HS-5 (cell line): ENCODE measurements around the gene ABCC3.

Experiments
- DNase-seq: peaks from one replicate; pipeline ENCODE4 v3.0.0-alpha.2; 2012; ENCODE audit warnings: low read depth

Gene ABCC3

GRCh38 chr17:50627036-50627781 lies 7.5 kb upstream of the ABCC3 start:
- DNase-seq: no peak

GRCh38 chr17:50627782-50628601 lies 6.7 kb upstream of the ABCC3 start:
- no peak for DNase-seq

DNA sequence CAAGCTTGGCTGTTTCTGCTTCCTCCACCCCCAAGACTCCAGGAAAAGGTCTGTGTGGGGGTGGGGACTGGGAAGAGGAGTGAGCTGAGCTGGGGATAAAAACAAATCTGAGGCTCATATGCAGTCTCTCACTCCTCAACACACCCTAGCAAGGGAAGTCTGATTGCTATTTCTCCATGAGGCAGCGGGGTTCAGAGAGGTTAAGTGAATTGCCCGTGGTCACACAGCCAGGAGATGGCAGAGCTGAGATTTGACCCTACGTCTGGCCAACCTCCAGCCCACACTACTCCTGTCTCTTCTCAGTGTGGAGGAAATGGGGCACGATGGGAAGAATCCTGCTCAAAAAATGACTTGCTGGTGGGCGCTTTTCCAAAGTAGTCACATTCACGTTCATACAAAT lies 4.8 kb upstream of the ABCC3 start:
- no peak for DNase-seq

DNA sequence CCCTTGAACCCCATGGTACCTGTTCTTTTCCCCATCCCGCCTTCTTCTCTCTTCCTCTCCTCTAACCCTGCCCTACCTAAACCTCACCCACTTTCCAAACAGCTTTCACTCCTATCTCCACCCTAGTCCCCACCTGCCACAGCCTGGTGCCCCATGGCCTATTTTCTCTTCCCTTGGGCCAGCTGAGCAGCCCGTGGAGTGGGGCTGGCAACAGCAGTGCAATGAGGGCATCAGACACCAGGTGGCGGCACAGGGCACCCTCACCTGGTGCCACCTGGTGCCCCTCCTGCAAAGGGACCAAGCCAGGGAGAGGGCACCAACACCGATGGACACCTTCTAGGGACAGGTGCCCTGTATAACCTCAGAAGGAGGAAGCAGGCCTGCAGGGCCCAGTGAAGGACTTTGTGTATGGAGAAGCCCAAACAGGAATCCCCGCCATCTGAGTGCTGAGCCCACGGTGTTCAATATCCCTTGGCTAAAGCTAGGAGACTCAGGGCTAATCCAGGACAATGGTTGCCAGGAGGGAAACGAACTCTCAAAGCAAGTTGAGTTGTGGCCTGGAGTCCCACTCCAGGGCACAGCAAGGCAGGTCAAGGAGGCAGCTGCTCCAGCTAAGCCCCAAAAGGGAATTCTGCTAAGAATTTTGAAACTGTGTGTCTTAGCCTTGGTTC lies 4.0 kb upstream of the ABCC3 start:
- DNase-seq: no peak

GRCh38 chr17:50631195-50631907 lies 3.3 kb upstream of the ABCC3 start:
- no peak for DNase-seq

DNA sequence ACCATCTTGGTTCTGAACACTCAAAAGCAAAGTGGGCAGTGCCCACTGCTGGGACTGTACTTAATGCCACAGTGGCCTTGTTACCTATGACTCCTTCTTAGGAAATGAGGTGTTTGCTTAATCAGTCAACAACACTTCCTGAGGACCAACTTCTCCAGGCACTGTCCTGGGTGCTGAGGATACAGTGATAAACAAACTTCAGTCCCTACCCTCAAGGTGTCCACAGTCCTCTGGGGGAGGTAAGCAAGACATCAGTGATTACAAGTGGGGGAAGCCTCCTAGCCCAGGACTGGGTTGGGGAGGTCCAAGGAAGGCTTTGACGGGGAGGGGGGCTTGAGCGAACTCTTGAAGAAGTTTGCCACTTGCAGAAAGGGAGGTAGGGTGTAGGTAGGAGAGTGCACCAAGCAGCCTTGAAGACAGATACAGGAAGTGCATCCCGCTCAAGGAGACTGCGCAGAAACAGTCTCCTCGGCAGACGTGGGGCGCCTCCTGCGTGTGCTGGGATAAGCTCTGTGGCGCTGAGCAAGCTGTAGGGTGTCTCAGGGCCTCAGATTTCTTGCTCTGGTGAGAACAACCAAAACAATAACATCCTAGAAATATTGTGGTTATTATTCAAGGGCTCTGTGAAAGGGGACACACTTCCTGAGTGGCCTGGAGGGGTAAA lies 2.6 kb upstream of the ABCC3 start:
- DNase-seq: no peak

GRCh38 chr17:50632637-50633036 lies 2.0 kb upstream of the ABCC3 start:
- no peak for DNase-seq

DNA sequence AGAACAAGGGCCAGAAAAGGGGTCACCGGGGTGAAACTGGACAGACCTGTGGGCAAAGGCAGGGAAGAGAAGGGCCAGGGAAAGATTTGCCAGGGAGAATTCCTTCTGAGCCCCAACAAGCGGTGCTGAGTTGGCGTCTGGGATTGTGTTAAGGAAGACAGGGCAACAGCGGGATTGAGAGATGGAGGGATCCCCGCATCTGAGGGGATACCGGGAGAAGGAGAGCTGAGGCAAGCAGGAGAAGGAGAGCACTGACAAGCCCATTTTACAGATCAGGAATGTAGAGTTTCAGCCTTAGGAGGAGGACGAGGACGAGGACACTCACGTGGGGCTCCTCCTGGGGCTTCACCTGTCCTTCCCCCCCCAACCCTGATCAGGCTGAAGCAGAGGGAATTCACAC lies 998 bp upstream of the ABCC3 start:
- no peak for DNase-seq

- DNase-seq: no peak
Observed at GRCh38 chr17:50634915-50635731, 442 bp downstream of the ABCC3 start.

GRCh38 chr17:50635732-50635981 lies 976 bp downstream of the ABCC3 start:
- DNase-seq: no peak

DNA sequence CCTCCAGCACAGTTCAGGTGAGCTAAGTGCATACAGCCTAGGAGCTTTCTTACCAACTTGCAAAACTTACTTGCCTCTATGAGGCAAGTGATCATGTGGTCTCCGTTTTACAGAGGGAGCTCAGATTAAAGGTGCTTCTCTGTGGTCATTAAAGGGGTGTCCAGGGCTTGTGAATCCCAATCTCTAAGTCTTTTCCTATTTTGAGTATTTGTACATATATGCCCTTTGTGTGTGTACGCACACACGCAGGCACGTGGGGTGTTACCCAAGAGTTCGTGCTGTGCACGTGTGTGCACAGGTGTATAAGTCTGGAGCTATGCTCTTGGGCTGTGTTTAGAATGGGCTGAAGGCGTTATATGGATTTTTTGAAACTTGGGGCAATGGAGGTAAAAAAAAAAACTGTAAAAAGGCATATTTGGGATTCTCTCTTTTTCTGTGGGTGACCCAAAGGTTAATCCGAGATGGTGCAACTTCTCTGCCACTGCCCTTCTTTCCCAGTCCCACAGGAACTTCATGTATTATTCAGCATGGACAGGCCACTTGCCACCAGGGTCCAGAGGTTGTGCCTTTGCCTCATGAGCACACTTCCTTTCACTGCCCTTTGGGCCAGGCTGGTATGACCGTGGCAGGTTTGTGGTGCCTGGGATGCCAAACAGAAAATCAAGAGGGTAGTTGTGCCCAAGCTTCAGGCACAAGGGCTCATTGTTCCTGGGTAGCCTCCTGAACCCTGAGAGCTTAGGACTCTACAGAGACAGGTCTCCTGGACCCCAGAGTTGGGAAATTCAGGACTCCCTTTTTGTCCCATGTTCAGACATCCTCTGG lies 1.5 kb downstream of the ABCC3 start:
- DNase-seq: no peak

DNA sequence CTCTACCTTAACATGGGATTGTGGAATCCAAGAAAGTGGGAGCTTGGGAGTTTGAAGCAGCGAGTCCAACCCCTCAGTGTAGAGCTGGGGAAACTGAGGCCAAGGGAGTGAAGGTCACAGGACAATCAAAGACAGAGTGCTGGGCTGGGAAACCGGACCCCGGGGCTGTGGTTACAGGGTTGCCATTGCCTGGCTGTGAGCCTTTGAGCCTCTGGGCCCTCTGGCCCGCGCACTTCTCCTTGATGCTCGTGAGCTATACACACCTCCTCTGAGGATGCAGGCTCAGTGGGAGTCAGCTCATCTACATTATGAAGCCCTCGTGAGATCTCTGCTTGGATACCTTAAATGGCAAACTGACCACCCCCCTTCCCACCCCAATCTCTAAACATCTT lies 2.1 kb downstream of the ABCC3 start:
- DNase-seq: no peak

DNA sequence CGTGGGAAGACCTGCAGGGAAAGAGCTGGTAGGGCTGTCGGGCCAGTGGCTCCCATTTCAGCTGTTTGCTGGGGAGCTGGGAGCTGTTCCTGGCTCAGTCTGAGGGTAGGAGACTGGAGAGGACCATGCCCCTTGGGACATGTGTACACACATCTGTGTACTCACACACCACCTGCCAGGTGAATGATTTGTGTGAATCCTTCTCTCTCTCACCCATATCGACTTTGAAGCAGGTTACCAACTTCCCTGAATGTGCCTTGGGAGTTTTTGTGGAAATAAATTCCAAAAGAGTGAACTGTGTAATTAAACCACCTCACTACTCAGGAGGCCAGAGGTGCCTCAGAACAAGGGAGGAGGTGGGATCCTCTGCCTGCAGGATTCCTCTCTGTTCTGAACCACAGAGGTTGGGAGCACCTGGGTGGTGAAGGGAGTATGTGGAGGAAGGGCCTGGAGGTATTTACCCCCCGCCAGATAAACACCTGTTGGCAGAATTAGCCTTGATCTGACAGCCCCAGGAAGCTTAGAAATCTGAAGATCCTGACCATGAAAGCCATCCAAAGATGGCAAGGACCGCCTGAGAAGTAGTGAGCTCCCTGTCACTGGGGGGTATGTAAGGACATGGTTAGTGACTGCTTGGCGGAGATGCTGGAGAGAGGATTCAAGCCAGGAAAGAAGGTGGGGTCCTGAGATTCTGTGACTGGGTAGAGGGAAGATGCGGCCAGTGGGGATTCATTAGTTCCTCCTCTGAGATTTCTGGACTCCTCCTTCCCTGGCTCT lies 3.3 kb downstream of the ABCC3 start:
- no peak for DNase-seq

DNA sequence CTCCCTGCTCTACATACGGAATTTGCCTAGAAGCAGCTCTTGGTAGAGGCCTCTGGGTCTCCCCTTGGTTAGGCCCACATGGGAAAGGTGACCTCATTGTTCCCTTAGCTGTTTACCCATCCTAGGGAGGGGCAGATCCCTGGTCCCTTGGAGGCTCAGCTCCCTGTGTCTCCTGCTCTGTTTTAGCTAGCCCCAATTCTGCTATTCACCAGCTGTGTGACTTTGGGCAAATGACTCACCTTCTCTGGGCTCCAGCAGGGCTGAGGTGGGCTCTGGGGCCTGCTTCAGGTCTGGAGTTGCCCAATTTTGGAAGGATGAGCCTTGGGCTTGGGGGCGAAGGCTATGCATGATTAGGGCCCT lies 3.9 kb downstream of the ABCC3 start:
- no peak for DNase-seq

- peak; percentile 99 for DNase-seq
Observed at GRCh38 chr17:50638966-50639713, 4.5 kb downstream of the ABCC3 start.

- DNase-seq: no peak
Observed at GRCh38 chr17:50640686-50641351, 6.1 kb downstream of the ABCC3 start.

DNA sequence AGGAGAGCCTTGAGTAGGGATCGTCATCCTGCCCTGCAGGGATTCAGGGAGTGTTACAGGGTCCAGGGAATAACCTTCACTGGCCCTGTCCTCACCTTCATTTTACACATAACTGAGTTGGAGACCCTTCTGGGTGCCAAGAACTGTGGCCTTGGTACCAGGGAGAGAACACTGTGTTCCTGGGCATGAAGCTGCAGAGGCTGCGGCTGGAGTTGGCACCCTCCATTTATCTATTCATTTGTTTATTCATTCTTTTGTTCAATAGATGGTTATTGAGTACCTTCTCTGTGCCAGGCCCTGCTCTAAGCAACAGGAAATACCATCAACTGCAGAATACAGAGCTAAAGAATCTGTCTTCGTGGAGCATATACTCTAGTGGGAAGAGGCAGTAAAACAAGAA lies 6.7 kb downstream of the ABCC3 start:
- DNase-seq: no peak

GRCh38 chr17:50642071-50642721 lies 7.5 kb downstream of the ABCC3 start:
- no peak for DNase-seq
